Mammary epithelial cell (primary cell): Measurements from ENCODE around the gene MYO1F.

ENCODE experiments used
- CTCF ChIP-seq, 2 donors: IDR thresholded peaks in 1 of 2; conservative IDR thresholded peaks in 1 of 2; 2 replicates each; pipeline ENCODE4 v1.5.1; 2011 to 2012; ENCODE audit warnings: inconsistent platforms in 2 of 2, low read length in 2 of 2, mild to moderate bottlenecking in 2 of 2, control low read depth in 1 of 2, low read depth in 1 of 2; ENCODE audit not compliant: insufficient read depth in 1 of 2; ENCODE audit errors: extremely low read depth in 1 of 2
- EZH2 ChIP-seq: IDR thresholded peaks from 2 replicates; pipeline ENCODE4 v1.6.1; 2012; ENCODE audit warnings: low read length, inconsistent platforms, borderline replicate concordance

GRCh38 chr19:8490395-8490760, 86.9 kb downstream of the MYO1F start:
- TF ChIP-seq EZH2 = no peak
- TF ChIP-seq CTCF (conservative IDR thresholded peaks at IDR 0.05 in 1 of 2, IDR thresholded peaks at IDR 0.05 in 1 of 2; ENCODE audit: extremely low read depth in 1 of 2, insufficient read depth in 1 of 2, low read depth in 1 of 2, low read length in 2 of 2) = no peak
